ENCODE data around the gene METAP2.

The METAP2 gene

DNA sequence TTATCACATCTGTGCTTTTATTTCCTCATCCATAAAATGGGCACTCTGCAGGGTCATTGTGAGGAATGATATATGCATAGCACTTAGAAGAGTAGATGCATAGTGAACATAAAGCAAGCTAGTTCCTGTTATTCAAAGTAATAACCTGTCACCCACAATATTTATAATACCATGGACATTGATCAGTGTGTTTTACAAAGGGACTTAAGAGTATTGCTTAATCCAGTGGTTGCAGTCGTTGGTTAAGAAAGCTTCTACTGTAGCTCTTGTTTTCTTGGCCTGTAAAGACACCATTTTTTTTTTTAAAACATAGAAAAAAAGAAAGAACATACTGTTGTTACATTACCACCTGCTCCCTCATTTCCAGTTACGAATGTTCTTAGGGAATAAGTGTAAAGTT is 13.1 kb downstream of the METAP2 start:
- ChIA-PET POLR2A (interaction anchor here (0.6 kb wide), 1 partner anchor 120 kb away, joined by 3 read pairs; no protein-coding TSS in a partner anchor), CTCF (no interaction called here)
- no peak for DNase-seq (ENCODE audit: extremely low spot score)
- no peak for TF ChIP-seq FOXM1 (IDR thresholded peaks at IDR 0.05; ENCODE audit: borderline replicate concordance)
- TF ChIP-seq TARDBP (IDR thresholded peaks at IDR 0.05), result no peak
- TF ChIP-seq, protein P1, sequence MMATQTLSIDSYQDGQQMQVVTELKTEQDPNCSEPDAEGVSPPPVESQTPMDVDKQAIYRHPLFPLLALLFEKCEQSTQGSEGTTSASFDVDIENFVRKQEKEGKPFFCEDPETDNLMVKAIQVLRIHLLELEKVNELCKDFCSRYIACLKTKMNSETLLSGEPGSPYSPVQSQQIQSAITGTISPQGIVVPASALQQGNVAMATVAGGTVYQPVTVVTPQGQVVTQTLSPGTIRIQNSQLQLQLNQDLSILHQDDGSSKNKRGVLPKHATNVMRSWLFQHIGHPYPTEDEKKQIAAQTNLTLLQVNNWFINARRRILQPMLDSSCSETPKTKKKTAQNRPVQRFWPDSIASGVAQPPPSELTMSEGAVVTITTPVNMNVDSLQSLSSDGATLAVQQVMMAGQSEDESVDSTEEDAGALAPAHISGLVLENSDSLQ (IDR thresholded peaks at IDR 0.05), result no peak
- no peak for TF ChIP-seq L3MBTL2 (conservative IDR thresholded peaks at IDR 0.05)
- no peak for TF ChIP-seq BHLHE40 (IDR thresholded peaks at IDR 0.05; ENCODE audit: borderline replicate concordance)
- no peak for TF ChIP-seq ELF4 (IDR thresholded peaks at IDR 0.05)
- no peak for TF ChIP-seq HDGF (IDR thresholded peaks at IDR 0.05; ENCODE audit: borderline replicate concordance)
- no peak for TF ChIP-seq ZNF384 (IDR thresholded peaks at IDR 0.05)
- TF ChIP-seq CTBP1 (IDR thresholded peaks at IDR 0.05; ENCODE audit: borderline replicate concordance), result no peak
- TF ChIP-seq FOXK2 (IDR thresholded peaks at IDR 0.05), result no peak
- no peak for TF ChIP-seq LEF1 (IDR thresholded peaks at IDR 0.05; ENCODE audit: borderline replicate concordance)

DNA sequence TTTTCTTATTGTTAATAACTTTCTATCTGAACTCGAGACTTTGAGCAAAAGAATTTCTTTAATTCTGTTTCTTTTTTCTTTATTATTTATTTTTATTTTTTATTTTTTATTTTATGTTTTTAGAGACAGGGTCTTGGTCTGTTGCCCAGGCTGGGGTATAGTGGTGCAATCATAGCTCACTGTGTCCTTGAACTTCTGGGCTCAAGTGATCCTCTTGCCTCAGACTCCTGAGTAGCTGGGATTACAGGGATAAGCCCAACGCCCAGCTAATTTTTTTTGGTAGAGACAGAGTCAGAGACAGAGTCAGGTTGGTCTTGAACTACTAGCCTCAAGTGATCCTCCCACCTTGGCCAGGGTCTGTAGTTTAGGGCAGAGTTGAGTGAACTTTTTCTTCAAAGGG is 18.5 kb downstream of the METAP2 start:
- ChIA-PET CTCF (no interaction called here), POLR2A (interaction anchor here (2.3 kb wide), 1 partner anchor 19 kb away, joined by 6 read pairs; the partner anchor contains the start of gene METAP2)
- TF ChIP-seq, protein P1 (IDR thresholded peaks at IDR 0.05), result no peak
- no peak for TF ChIP-seq NFRKB (IDR thresholded peaks at IDR 0.05)
- no peak for TF ChIP-seq FOXA1 (IDR thresholded peaks at IDR 0.05)
- TF ChIP-seq ZNF384 (IDR thresholded peaks at IDR 0.05), result no peak
- TF ChIP-seq HDGF (IDR thresholded peaks at IDR 0.05; ENCODE audit: borderline replicate concordance), result no peak
- TF ChIP-seq L3MBTL2 (conservative IDR thresholded peaks at IDR 0.05), result no peak
- TF ChIP-seq BHLHE40 (IDR thresholded peaks at IDR 0.05; ENCODE audit: borderline replicate concordance), result no peak
- no peak for TF ChIP-seq ARNT (IDR thresholded peaks at IDR 0.05)
- no peak for TF ChIP-seq CTBP1 (IDR thresholded peaks at IDR 0.05; ENCODE audit: borderline replicate concordance)
- TF ChIP-seq TARDBP (IDR thresholded peaks at IDR 0.05), result no peak
- TF ChIP-seq FOXM1 (IDR thresholded peaks at IDR 0.05; ENCODE audit: borderline replicate concordance), result no peak
- no peak for TF ChIP-seq SP1 (IDR thresholded peaks at IDR 0.05)
- TF ChIP-seq LEF1 (IDR thresholded peaks at IDR 0.05; ENCODE audit: borderline replicate concordance), result no peak
- no peak for TF ChIP-seq ELF4 (IDR thresholded peaks at IDR 0.05)
- TF ChIP-seq FOXK2 (IDR thresholded peaks at IDR 0.05), result no peak
- no peak for TF ChIP-seq SUZ12 (IDR thresholded peaks at IDR 0.05)
- no peak for DNase-seq (ENCODE audit: extremely low spot score)

DNA sequence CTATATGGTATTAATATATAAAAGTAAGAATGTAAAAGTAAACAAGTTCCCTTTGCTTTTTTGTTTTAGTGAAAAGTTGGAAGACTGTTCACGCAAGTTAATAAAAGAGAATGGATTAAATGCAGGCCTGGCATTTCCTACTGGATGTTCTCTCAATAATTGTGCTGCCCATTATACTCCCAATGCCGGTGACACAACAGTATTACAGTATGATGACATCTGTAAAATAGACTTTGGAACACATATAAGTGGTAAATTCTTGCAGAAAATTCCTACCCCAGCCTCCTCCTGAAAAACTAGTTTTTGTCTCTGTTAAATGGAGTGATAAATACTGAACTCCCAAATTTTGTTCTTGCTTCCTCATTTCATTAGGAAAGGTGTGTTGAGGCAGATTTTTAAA is 20.9 kb downstream of the METAP2 start:
- POLR2A ChIA-PET, result no interaction called here
- no peak for DNase-seq (ENCODE audit: extremely low spot score)
- no peak for TF ChIP-seq NFRKB (IDR thresholded peaks at IDR 0.05)
- no peak for TF ChIP-seq SP1 (IDR thresholded peaks at IDR 0.05)
- TF ChIP-seq SUZ12 (IDR thresholded peaks at IDR 0.05), result no peak
- no peak for TF ChIP-seq FOXM1 (IDR thresholded peaks at IDR 0.05; ENCODE audit: borderline replicate concordance)
- TF ChIP-seq ELF4 (IDR thresholded peaks at IDR 0.05), result no peak
- no peak for TF ChIP-seq LEF1 (IDR thresholded peaks at IDR 0.05; ENCODE audit: borderline replicate concordance)
- TF ChIP-seq ARNT (IDR thresholded peaks at IDR 0.05), result no peak
- no peak for TF ChIP-seq TARDBP (IDR thresholded peaks at IDR 0.05)
- TF ChIP-seq, protein P1 (IDR thresholded peaks at IDR 0.05), result no peak
- TF ChIP-seq FOXK2 (IDR thresholded peaks at IDR 0.05), result no peak
- TF ChIP-seq BHLHE40 (IDR thresholded peaks at IDR 0.05; ENCODE audit: borderline replicate concordance), result no peak
- CTCF ChIA-PET, result no interaction called here

- TF ChIP-seq SP1 (IDR thresholded peaks at IDR 0.05), result no peak
- TF ChIP-seq CTBP1 (IDR thresholded peaks at IDR 0.05; ENCODE audit: borderline replicate concordance), result no peak
- TF ChIP-seq SUZ12 (IDR thresholded peaks at IDR 0.05), result no peak
- no peak for TF ChIP-seq FOXM1 (IDR thresholded peaks at IDR 0.05; ENCODE audit: borderline replicate concordance)
- TF ChIP-seq ZNF384 (IDR thresholded peaks at IDR 0.05), result no peak
- TF ChIP-seq FOXA1 (IDR thresholded peaks at IDR 0.05), result no peak
- TF ChIP-seq HDGF (IDR thresholded peaks at IDR 0.05; ENCODE audit: borderline replicate concordance), result no peak
- no peak for TF ChIP-seq FOXK2 (IDR thresholded peaks at IDR 0.05)
- TF ChIP-seq, protein P1 (IDR thresholded peaks at IDR 0.05), result no peak
- no peak for TF ChIP-seq NFRKB (IDR thresholded peaks at IDR 0.05)
- TF ChIP-seq LEF1 (IDR thresholded peaks at IDR 0.05; ENCODE audit: borderline replicate concordance), result no peak
- no peak for TF ChIP-seq BHLHE40 (IDR thresholded peaks at IDR 0.05; ENCODE audit: borderline replicate concordance)
- no peak for TF ChIP-seq ELF4 (IDR thresholded peaks at IDR 0.05)
- no peak for TF ChIP-seq TARDBP (IDR thresholded peaks at IDR 0.05)
- TF ChIP-seq ARNT (IDR thresholded peaks at IDR 0.05), result no peak
- no peak for DNase-seq (ENCODE audit: extremely low spot score)
- ChIA-PET POLR2A (no interaction called here), CTCF (no interaction called here)
Measured at GRCh38 chr12:95495433-95495832, 21.5 kb downstream of the METAP2 start.

- DNase-seq (ENCODE audit: extremely low spot score), result no peak
- CTCF ChIA-PET, result no interaction called here
- POLR2A ChIA-PET, result no interaction called here
- no peak for TF ChIP-seq BHLHE40 (IDR thresholded peaks at IDR 0.05; ENCODE audit: borderline replicate concordance)
- no peak for TF ChIP-seq HDGF (IDR thresholded peaks at IDR 0.05; ENCODE audit: borderline replicate concordance)
- no peak for TF ChIP-seq ARNT (IDR thresholded peaks at IDR 0.05)
- TF ChIP-seq, protein P1 (IDR thresholded peaks at IDR 0.05), result no peak
- TF ChIP-seq ELF4 (IDR thresholded peaks at IDR 0.05), result no peak
- no peak for TF ChIP-seq FOXK2 (IDR thresholded peaks at IDR 0.05)
- no peak for TF ChIP-seq FOXM1 (IDR thresholded peaks at IDR 0.05; ENCODE audit: borderline replicate concordance)
- TF ChIP-seq ZNF384 (IDR thresholded peaks at IDR 0.05), result no peak
- no peak for TF ChIP-seq L3MBTL2 (conservative IDR thresholded peaks at IDR 0.05)
- no peak for TF ChIP-seq TARDBP (IDR thresholded peaks at IDR 0.05)
- TF ChIP-seq FOXA1 (IDR thresholded peaks at IDR 0.05), result no peak
- TF ChIP-seq SUZ12 (IDR thresholded peaks at IDR 0.05), result no peak
- no peak for TF ChIP-seq NFRKB (IDR thresholded peaks at IDR 0.05)
- no peak for TF ChIP-seq CTBP1 (IDR thresholded peaks at IDR 0.05; ENCODE audit: borderline replicate concordance)
- TF ChIP-seq SP1 (IDR thresholded peaks at IDR 0.05), result no peak
- no peak for TF ChIP-seq LEF1 (IDR thresholded peaks at IDR 0.05; ENCODE audit: borderline replicate concordance)
Measured at GRCh38 chr12:95497031-95497430, 23.1 kb downstream of the METAP2 start.
